PC-9 (cell line): Measurements from ENCODE around the gene RAB4A. TPM values are rescaled to one million over a fixed set of nuclear protein-coding genes. Genes with fewer than 3 reads are reported as not detected.

Source experiments
- BruUV-seq: library from RNA; stranded (reverse); fragments of 400-500 nt; replicated peaks from 2 replicates; lab custom pipeline; 2021; lab: Mats Ljungman, UMichigan
- CTCF ChIA-PET: fragments of 300-600 bp; sonication (Branson Sonifier 250); formaldehyde crosslinking; loops from one replicate; lab custom pipeline; 2022; ENCODE audit warnings: antibody characterized with exemption; lab: Charles Lee
- POLR2A ChIA-PET: fragments of 300-600 bp; sonication (Branson Sonifier 250); formaldehyde crosslinking; loops from one replicate; lab custom pipeline; 2022; ENCODE audit warnings: antibody characterized with exemption; ENCODE audit not compliant: unreplicated experiment; lab: Charles Lee
- DNase-seq, 2 experiments: peaks; one replicate each; pipeline versions ENCODE4 v3.0.0 to v3.0.0-alpha.2; 2015 to 2022; ENCODE audit warnings: mixed read lengths in 1 of 2
- H2AFZ ChIP-seq: fragments of 200-600 bp; sonication (generic); 2 replicates; pipeline ENCODE4 v1.8.1; 2017; ENCODE audit warnings: antibody characterized with exemption
- H3F3A ChIP-seq: fragments of 200-600 bp; sonication (generic); 2 replicates; pipeline ENCODE4 v1.8.1; 2017; ENCODE audit warnings: antibody characterized with exemption, mild to moderate bottlenecking, low read depth; ENCODE audit not compliant: insufficient read depth
- H3K27ac ChIP-seq: fragments of 200-600 bp; sonication (generic); 2 replicates; pipeline ENCODE4 v1.6.1; 2016; ENCODE audit warnings: mixed run types
- H3K27me3 ChIP-seq: fragments of 200-600 bp; sonication (generic); 2 replicates; pipeline ENCODE4 v1.6.1; 2016; ENCODE audit warnings: low read depth, mixed run types; ENCODE audit not compliant: insufficient read depth
- H3K36me3 ChIP-seq: fragments of 200-600 bp; sonication (generic); 2 replicates; pipeline ENCODE4 v1.6.1; 2016; ENCODE audit warnings: low read depth, mixed run types
- H3K4me1 ChIP-seq: fragments of 200-600 bp; sonication (generic); replicated peaks from 2 replicates; pipeline ENCODE4 v1.6.1; 2016; ENCODE audit warnings: mixed run types; ENCODE audit not compliant: insufficient read depth
- H3K4me2 ChIP-seq: fragments of 200-600 bp; sonication (generic); 2 replicates; pipeline ENCODE4 v1.6.1; 2017; ENCODE audit warnings: mixed run types
- H3K4me3 ChIP-seq: fragments of 200-600 bp; sonication (generic); 2 replicates; pipeline ENCODE4 v1.6.1; 2016; ENCODE audit warnings: mixed run types
- H3K79me2 ChIP-seq: fragments of 200-600 bp; sonication (generic); 2 replicates; pipeline ENCODE4 v1.6.1; 2017; ENCODE audit warnings: low read depth, mixed run types
- H3K9me2 ChIP-seq: fragments of 200-600 bp; sonication (generic); 2 replicates; pipeline ENCODE4 v1.8.1; 2017; ENCODE audit warnings: mild to moderate bottlenecking; ENCODE audit not compliant: insufficient read depth
- H3K9me3 ChIP-seq: fragments of 200-600 bp; sonication (generic); 2 replicates; pipeline ENCODE4 v1.8.1; 2016; ENCODE audit warnings: low read depth; ENCODE audit not compliant: insufficient read depth
- H4K20me1 ChIP-seq: fragments of 200-600 bp; sonication (generic); 2 replicates; pipeline ENCODE4 v1.8.1; 2017; ENCODE audit not compliant: insufficient read depth
- CTCF ChIP-seq: fragments of 200-600 bp; sonication (generic); conservative IDR thresholded peaks from 2 replicates; pipeline ENCODE4 v1.6.1; 2017; ENCODE audit warnings: mixed run types, antibody characterized with exemption, mild to moderate bottlenecking, moderate library complexity
- EZH2 ChIP-seq: fragments of 200-600 bp; sonication (generic); IDR thresholded peaks from 2 replicates; pipeline ENCODE4 v1.8.0; 2017; ENCODE audit warnings: antibody characterized with exemption, low read depth
- intact Hi-C: fragments of 100-400 bp; cut with micrococcal nuclease; formaldehyde crosslinking; loops from one replicate; pipeline ENCODE4 v1.10.0; 2022; ENCODE audit not compliant: unreplicated experiment
- total RNA-seq: library from RNA; stranded (reverse); gene quantifications from 2 replicates; pipeline ENCODE4 v1.2.3, GENCODE V29; 2021

Gene RAB4A
- total RNA-seq, 1 experiment from 2014 or later, result 29.0 TPM

DNA sequence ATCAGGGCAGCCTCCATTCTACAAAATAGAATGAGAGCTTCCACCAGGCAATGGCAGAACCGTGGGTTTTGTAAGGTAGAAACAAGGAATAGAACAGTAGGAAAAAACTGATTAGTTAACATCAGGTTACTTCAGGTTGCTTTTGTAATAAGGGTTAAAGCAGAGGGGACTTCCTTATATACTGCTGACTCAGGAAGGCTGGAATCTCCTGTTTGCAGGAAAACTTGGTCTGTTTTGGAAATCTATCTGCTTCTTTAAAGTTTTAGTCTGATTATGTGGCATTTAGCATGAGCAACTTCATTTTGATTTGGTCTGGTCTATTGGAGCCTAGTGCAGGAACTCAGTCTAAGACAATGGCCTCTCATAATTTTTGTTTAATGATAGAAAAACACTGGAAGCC is 32.7 kb upstream of the RAB4A start:
- BruUV-seq, result no TSS peak
- no peak for TF ChIP-seq EZH2
- H3K79me2 ChIP-seq, result no peaks in the 10 kb centered on the region
- intact Hi-C loops, result no loop called here
- H4K20me1 ChIP-seq, result no peaks in the 10 kb centered on the region
- no peak overlapping the region for H3K4me3 ChIP-seq
- no peak overlapping the region for H2AFZ ChIP-seq
- POLR2A ChIA-PET, result no interaction called here
- no peak overlapping the region for H3K4me2 ChIP-seq
- H3K9me3 ChIP-seq, result no peaks in the 10 kb centered on the region
- peaks cover 18% of the 10 kb centered on the region for H3K27me3 ChIP-seq
- CTCF ChIA-PET, result no interaction called here
- no peaks in the 10 kb centered on the region for H3K36me3 ChIP-seq
- no peaks in the 10 kb centered on the region for H3K9me2 ChIP-seq
- no peaks in the 10 kb centered on the region for H3F3A ChIP-seq
- no peak overlapping the region for H3K27ac ChIP-seq
- H3K4me1 ChIP-seq, result no peaks in the 10 kb centered on the region
- DNase-seq, result no peak

DNA sequence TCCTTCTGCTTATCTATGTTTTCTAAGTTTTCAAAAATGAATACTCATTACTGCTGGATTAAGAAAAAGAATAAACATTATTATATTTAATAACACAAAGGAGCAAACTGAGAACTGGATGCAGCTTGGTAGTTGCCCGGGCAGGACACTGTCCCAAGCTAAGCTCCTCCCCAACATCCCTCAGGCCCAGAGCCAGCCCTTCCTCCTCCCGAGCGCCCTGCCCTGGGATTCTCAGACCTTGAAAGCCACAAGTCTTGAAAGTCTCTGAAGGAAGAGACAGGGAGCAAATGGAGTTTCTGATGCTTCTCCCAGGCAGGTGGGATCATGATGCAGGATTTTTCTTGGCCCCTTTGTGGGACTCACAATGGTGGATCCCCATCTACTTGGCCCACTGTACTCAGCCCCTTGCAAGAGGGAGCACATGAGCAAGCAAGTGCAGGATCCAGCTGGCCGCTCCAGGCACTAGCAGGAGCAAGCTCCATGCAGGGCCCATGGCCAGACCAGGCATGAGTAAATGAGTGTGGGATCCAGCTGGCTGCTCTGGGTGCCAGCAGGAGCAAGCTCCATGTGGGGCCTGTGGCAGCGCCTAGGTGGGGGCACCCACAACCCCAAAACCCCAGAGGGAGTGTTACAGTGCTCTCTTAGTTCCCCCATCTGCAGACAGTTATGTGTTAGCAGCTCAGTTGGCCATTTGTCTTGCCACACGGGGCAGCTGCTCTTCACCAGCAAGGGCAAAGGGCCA is 32.1 kb upstream of the RAB4A start:
- Histone ChIP-seq H3K4me1 (no peaks in the 10 kb centered on the region), H3F3A (no peaks in the 10 kb centered on the region), H3K4me2 (no peak overlapping the region), H3K9me3 (no peaks in the 10 kb centered on the region; the same call in 1 of the 2 replicates), H3K9me2 (no peaks in the 10 kb centered on the region), H3K79me2 (no peaks in the 10 kb centered on the region), H3K27ac (no peak overlapping the region), H4K20me1 (no peaks in the 10 kb centered on the region), H2AFZ (no peak overlapping the region), H3K27me3 (peaks cover 18% of the 10 kb centered on the region), H3K36me3 (no peaks in the 10 kb centered on the region), H3K4me3 (no peak overlapping the region)
- ChIA-PET POLR2A (no interaction called here), CTCF (no interaction called here)
- no TSS peak for BruUV-seq
- DNase-seq, result no peak
- intact Hi-C loops, result no loop called here
- TF ChIP-seq CTCF (no peak), EZH2 (no peak)

GRCh38 chr1:229240532-229240931 is 30.4 kb upstream of the RAB4A start:
- CTCF ChIA-PET, result no interaction called here
- Histone ChIP-seq H3K4me1 (no peaks in the 10 kb centered on the region), H3F3A (no peaks in the 10 kb centered on the region), H2AFZ (no peak overlapping the region), H3K4me2 (no peak overlapping the region), H3K4me3 (no peak overlapping the region), H3K9me2 (no peaks in the 10 kb centered on the region), H4K20me1 (no peaks in the 10 kb centered on the region), H3K9me3 (no peaks in the 10 kb centered on the region; the same call in 1 of the 2 replicates), H3K27ac (no peak overlapping the region), H3K36me3 (no peaks in the 10 kb centered on the region), H3K27me3 (peaks cover 13% of the 10 kb centered on the region), H3K79me2 (no peaks in the 10 kb centered on the region)
- intact Hi-C loops, result no loop called here
- POLR2A ChIA-PET, result no interaction called here
- DNase-seq, result no peak
- no TSS peak for BruUV-seq
- TF ChIP-seq EZH2, result no peak
- no peak for TF ChIP-seq CTCF

- BruUV-seq, result no TSS peak
- no peaks in the 10 kb centered on the region for H3K36me3 ChIP-seq
- no peak overlapping the region for H3K27ac ChIP-seq
- H3K4me3 ChIP-seq, result no peak overlapping the region
- H3K4me1 ChIP-seq, result no peaks in the 10 kb centered on the region
- no peak overlapping the region for H2AFZ ChIP-seq
- H3K4me2 ChIP-seq, result no peak overlapping the region
- no peaks in the 10 kb centered on the region for H3F3A ChIP-seq
- intact Hi-C loops, result no loop called here
- TF ChIP-seq EZH2 (no peak), CTCF (no peak)
- POLR2A ChIA-PET, result no interaction called here
- no peaks in the 10 kb centered on the region for H4K20me1 ChIP-seq
- H3K79me2 ChIP-seq, result no peaks in the 10 kb centered on the region
- CTCF ChIA-PET, result no interaction called here
- no peaks in the 10 kb centered on the region for H3K9me2 ChIP-seq
- no peak for DNase-seq
- no peaks in the 10 kb centered on the region; the same call in 1 of the 2 replicates for H3K9me3 ChIP-seq
- peaks cover 13% of the 10 kb centered on the region for H3K27me3 ChIP-seq
These were observed 29.5 kb upstream of the RAB4A start for GRCh38 chr1:229241390-229241789.
